ENCODE measurements around the gene RNF141. TPM values are rescaled to one million over a fixed set of nuclear protein-coding genes. Genes with fewer than 3 reads are reported as not detected.

RNF141 gene
- total and polyA plus RNA-seq, 9 donors = 8.1 to 30.0 (median 16.6) TPM

DNA sequence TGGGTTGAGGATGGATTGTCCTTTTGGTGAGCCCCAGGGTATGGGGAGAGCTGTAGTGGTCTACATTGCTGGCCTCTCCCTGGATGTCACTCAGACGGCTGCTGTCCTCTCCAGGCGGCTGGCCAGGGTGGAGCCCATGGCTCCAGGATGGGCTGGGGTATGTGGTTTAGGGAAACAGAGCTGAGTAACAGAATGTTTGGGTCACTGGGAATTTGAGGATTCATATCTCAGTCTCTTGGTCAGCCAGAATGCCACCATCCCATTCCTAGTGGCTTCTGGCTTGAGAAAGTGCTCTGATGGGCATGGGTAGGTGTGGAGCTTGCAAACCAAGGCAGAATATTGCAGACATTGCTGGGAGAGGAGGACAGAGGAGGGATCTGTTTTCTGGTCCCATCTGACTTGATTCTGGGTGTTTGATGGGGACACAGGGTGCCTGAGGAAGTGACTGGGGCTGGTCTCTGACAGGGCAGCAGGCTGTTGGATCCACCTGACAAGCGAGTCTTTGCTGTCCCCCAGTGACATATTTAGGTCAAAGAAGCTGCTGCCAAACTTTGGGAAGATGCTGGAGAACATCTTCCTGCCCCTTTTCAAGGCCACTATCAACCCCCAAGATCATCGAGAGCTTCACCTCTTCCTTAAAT is 44.6 kb downstream of the RNF141 start:
- intact Hi-C loops (cut with DNase I) = no loop called here
- Histone ChIP-seq H3K4me1 (ENCODE audit: insufficient read depth) (peaks cover under 1% of the 10 kb centered on the region), H3K36me3 (no peaks in the 10 kb centered on the region), H3K27me3 (no peaks in the 10 kb centered on the region), H3K4me3 (no peak overlapping the region), H3K9me3 (no peaks in the 10 kb centered on the region), H3K27ac (no peak overlapping the region)
- DNase-seq = no peak
- no peak for TF ChIP-seq EP300 (IDR thresholded peaks at IDR 0.05)
- TF ChIP-seq POLR2A (IDR thresholded peaks at IDR 0.05) = no peak
- TF ChIP-seq, protein P1, sequence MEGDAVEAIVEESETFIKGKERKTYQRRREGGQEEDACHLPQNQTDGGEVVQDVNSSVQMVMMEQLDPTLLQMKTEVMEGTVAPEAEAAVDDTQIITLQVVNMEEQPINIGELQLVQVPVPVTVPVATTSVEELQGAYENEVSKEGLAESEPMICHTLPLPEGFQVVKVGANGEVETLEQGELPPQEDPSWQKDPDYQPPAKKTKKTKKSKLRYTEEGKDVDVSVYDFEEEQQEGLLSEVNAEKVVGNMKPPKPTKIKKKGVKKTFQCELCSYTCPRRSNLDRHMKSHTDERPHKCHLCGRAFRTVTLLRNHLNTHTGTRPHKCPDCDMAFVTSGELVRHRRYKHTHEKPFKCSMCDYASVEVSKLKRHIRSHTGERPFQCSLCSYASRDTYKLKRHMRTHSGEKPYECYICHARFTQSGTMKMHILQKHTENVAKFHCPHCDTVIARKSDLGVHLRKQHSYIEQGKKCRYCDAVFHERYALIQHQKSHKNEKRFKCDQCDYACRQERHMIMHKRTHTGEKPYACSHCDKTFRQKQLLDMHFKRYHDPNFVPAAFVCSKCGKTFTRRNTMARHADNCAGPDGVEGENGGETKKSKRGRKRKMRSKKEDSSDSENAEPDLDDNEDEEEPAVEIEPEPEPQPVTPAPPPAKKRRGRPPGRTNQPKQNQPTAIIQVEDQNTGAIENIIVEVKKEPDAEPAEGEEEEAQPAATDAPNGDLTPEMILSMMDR (IDR thresholded peaks at IDR 0.05) = no peak
- 94 to 98% (median 95%) methylated on average over 4 of the region's 4 CpGs for WGBS, 3 donors

DNA sequence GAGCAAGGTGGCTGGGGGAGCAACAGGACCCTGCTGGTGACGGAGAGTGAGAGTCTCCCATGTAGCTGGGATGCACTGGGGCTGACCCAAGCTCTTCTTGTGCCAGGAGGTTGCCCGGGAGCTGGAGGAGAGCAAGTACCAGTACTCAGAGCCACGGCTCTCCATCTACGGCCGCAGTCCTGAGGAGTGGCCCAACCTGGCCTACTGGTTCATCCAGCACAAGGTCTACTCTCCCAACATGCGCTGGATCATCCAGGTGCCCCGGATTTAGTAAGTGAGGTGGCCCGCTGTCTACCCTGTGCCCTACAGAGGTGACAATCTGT is 45.6 kb downstream of the RNF141 start:
- WGBS, 3 donors = 96 to 99% (median 97%) methylated on average over 8 of the region's 8 CpGs
- DNase-seq = peak in 1 of 5 donors; percentile 10
- peaks cover 7% of the 10 kb centered on the region for H3K4me1 ChIP-seq (ENCODE audit: insufficient read depth)
- H3K27ac ChIP-seq = no peak overlapping the region
- H3K9me3 ChIP-seq = no peaks in the 10 kb centered on the region
- no peak overlapping the region for H3K4me3 ChIP-seq
- intact Hi-C loops (cut with DNase I) = no loop called here
- TF ChIP-seq EP300 (IDR thresholded peaks at IDR 0.05) = no peak
- TF ChIP-seq, protein P1 (IDR thresholded peaks at IDR 0.05) = no peak
- TF ChIP-seq POLR2A (IDR thresholded peaks at IDR 0.05) = no peak
- H3K36me3 ChIP-seq = no peaks in the 10 kb centered on the region
- H3K27me3 ChIP-seq = no peaks in the 10 kb centered on the region

DNA sequence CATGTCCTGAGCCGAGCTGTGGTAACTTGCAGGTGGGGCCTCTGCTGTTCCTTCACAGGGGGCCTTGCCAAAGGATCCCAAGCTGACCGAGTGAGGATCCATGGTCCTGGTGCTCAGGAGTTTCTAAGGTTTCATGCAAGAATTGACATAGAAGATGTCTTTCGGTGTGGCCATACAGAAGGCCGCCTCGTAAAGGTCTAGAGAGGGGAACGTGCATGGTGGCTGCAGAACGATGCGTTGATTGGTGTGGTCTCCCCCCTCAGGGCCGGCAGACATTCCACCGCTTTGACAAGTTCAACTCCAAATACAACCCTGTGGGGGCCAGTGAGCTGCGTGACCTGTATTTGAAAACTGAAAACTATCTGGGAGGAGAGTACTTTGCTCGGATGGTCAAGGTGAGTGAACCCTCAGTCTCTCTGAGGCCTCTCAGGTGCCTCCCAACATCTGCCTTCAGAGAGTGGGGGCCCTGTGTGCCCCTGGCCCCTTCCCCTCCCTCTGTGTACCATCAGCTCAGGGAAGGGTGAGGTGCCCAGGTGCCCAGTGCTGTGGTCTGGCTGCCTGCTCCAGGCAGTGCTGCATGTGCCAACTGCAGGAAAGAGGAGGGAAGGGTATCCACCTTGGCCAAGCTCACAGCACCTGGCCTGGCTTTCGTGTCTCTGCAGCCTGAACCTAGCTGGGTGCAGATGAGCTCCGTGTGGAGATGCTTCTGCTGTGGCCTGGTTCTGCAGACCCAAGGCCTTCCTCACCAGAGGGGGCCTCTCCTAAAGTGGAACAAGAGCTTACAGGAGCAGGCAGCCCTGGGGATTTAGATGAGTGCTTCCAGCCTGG is 46.1 kb downstream of the RNF141 start:
- WGBS, 3 donors = 93 to 95% (median 94%) methylated on average over 14 of the region's 14 CpGs
- peak in 1 of 5 donors; percentile 11 for DNase-seq
- Histone ChIP-seq H3K9me3 (no peaks in the 10 kb centered on the region), H3K4me1 (ENCODE audit: insufficient read depth) (peaks cover 9% of the 10 kb centered on the region), H3K4me3 (no peak overlapping the region), H3K27me3 (no peaks in the 10 kb centered on the region), H3K36me3 (no peaks in the 10 kb centered on the region), H3K27ac (no peak overlapping the region)
- intact Hi-C loops (cut with DNase I) = no loop called here
- TF ChIP-seq EP300 (IDR thresholded peaks at IDR 0.05) (no peak), POLR2A (IDR thresholded peaks at IDR 0.05) (no peak)
- TF ChIP-seq, protein P1 (IDR thresholded peaks at IDR 0.05) = no peak

DNA sequence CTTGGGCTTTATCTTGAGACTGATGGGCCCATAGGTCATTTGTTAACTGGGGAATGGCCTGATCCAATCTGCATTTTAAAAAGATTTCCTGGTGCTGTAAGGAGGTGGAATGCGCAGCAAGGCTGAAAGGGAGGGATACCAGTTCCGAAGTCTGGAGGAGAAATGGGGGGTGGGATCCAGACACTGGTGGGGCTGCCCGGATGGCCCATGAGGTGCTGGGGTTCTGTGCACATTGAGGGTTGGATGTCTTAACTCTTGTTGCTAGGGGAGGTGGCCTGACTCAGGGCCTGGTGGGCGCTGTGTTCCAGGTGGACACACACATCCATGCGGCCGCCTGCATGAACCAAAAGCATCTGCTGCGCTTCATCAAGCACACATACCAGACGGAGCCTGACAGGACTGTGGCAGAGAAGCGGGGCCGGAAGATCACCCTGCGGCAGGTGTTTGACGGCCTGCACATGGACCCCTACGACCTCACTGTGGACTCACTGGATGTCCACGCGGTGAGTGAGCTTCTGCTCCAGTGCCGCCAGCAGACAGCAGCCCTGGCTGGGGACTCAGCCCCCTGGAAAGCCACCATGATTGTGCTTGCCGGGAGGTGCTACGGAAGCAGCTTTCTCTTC is 47.8 kb downstream of the RNF141 start:
- peak in 1 of 5 donors; percentile 13 for DNase-seq
- no peak overlapping the region for H3K27ac ChIP-seq

More for the DNA sequence above, 47.8 kb downstream of the RNF141 start:
- Histone ChIP-seq H3K36me3 (no peaks in the 10 kb centered on the region), H3K27me3 (no peaks in the 10 kb centered on the region), H3K4me3 (no peak overlapping the region), H3K9me3 (no peaks in the 10 kb centered on the region), H3K4me1 (ENCODE audit: insufficient read depth) (peaks cover 9% of the 10 kb centered on the region)
- intact Hi-C loops (cut with DNase I) = no loop called here
- WGBS, 3 donors = 95 to 98% (median 96%) methylated on average over 14 to 18 of the region's 18 CpGs
- TF ChIP-seq, protein P1 (IDR thresholded peaks at IDR 0.05) = no peak
- TF ChIP-seq POLR2A (IDR thresholded peaks at IDR 0.05) (no peak), EP300 (IDR thresholded peaks at IDR 0.05) (no peak)

All from ovary (tissue), 9 donors.